Prostate gland (tissue), 2 donors: ENCODE results near the gene SLC13A4.

ENCODE experiments used
- POLR2AphosphoS5 ChIP-seq: sonication (generic); formaldehyde crosslinking; IDR thresholded peaks from one replicate; pipeline ENCODE4 v1.6.1; 2017; ENCODE audit warnings: antibody characterized with exemption
- TF ChIP-seq, protein P1 (sequence below), 4 experiments: fragments of 200-600 bp in 2 of 4; fragments of 450-650 bp in 2 of 4; sonication (generic) in 2 of 4; IDR thresholded peaks; 1 replicate in 3 of 4; 2 replicates in 1 of 4; pipeline ENCODE4 v1.5.1; 2016 to 2019; ENCODE audit warnings: antibody characterized with exemption in 4 of 4, mild to moderate bottlenecking in 2 of 4, moderate library complexity in 2 of 4

DNA sequence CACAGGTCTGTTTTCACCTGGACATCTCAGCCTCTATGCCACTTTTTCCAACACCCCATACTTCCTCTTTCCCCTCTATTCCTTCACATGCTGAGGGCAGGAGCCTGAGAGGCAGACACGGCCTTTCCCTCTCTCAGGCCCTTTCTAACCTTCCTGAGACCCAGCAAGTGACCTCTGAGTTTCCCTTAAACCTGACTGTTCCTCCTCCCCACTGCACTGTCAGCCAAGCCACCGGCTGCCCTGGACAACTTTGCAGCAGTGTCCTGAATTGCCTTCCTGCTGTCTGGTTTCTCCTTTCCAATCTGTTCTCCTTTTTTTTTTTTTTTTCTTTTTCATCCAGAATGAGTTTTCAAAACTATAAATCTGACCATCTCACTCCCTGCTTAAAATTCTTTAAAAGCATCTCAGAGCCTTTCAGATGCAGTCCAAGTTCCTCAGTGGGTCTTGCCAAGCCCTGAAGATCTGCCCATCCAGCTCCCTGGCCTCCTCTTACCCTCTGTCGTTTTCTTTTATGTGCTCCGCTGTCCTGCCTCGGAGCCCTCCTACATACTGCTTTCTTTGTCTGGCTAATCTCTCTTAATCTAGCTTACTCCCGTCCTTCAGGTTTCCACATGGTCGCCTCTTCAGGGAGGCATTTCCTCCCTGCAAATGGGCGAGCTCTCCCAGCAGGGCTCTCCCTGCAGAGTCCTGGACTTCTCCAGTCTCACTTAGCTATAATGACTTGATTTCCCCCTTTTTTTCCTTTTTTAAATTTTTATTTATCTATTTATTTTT, 30.5 kb downstream of the SLC13A4 start:
- TF ChIP-seq POLR2AphosphoS5, result no peak
- TF ChIP-seq, protein P1, sequence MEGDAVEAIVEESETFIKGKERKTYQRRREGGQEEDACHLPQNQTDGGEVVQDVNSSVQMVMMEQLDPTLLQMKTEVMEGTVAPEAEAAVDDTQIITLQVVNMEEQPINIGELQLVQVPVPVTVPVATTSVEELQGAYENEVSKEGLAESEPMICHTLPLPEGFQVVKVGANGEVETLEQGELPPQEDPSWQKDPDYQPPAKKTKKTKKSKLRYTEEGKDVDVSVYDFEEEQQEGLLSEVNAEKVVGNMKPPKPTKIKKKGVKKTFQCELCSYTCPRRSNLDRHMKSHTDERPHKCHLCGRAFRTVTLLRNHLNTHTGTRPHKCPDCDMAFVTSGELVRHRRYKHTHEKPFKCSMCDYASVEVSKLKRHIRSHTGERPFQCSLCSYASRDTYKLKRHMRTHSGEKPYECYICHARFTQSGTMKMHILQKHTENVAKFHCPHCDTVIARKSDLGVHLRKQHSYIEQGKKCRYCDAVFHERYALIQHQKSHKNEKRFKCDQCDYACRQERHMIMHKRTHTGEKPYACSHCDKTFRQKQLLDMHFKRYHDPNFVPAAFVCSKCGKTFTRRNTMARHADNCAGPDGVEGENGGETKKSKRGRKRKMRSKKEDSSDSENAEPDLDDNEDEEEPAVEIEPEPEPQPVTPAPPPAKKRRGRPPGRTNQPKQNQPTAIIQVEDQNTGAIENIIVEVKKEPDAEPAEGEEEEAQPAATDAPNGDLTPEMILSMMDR (IDR thresholded peaks at IDR 0.05), result no peak
